Ascending aorta (tissue), 2 donors: ENCODE measurements around the gene TUBA4A. TPM values are rescaled to one million over a fixed set of nuclear protein-coding genes. Genes with fewer than 3 reads are reported as not detected.

Experiments
- DNase-seq, 2 donors: peaks; one replicate each; pipeline ENCODE4 v3.0.0-alpha.2; 2019; ENCODE audit warnings: low spot score in 2 of 2
- H3K27ac ChIP-seq, 2 donors: fragments of 200-600 bp; sonication (generic); one replicate each; pipeline ENCODE4 v1.5.1; 2016 to 2017; ENCODE audit warnings: mild to moderate bottlenecking in 1 of 2
- H3K27me3 ChIP-seq: fragments of 200-600 bp; sonication (generic); one replicate; pipeline ENCODE4 v1.5.1; 2017
- H3K36me3 ChIP-seq, 2 donors: fragments of 200-600 bp; sonication (generic); one replicate each; pipeline ENCODE4 v1.5.1; 2016
- H3K4me1 ChIP-seq, 2 donors: fragments of 200-600 bp; sonication (generic); one replicate each; pipeline ENCODE4 v1.5.1; 2016 to 2017; ENCODE audit warnings: mild to moderate bottlenecking in 1 of 2
- H3K4me3 ChIP-seq, 2 donors: fragments of 200-600 bp; sonication (generic); one replicate each; pipeline ENCODE4 v1.5.1; 2016 to 2017; ENCODE audit warnings: mild to moderate bottlenecking in 1 of 2
- H3K9me3 ChIP-seq, 2 donors: fragments of 200-600 bp; sonication (generic); one replicate each; pipeline ENCODE4 v1.5.1; 2016
- CTCF ChIP-seq, 3 experiments: fragments of 200-600 bp in 2 of 3; fragments of 450-650 bp in 1 of 3; sonication (generic) in 2 of 3; IDR thresholded peaks; one replicate each; pipeline ENCODE4 v1.5.1; 2016 to 2019; ENCODE audit warnings: antibody characterized with exemption in 3 of 3, mild to moderate bottlenecking in 1 of 3, moderate library complexity in 1 of 3
- intact Hi-C: fragments of 100-400 bp; cut with DNase I; formaldehyde crosslinking; loops from one replicate; pipeline ENCODE4 v1.15.1; 2023
- total RNA-seq: library from RNA; depleted of rRNA; stranded (reverse); fragments of >200 nt; gene quantifications from one replicate; pipeline ENCODE4 v1.1.0, GENCODE V29; 2016

TUBA4A gene
- total RNA-seq, 1 donor from 2014 or later: 71.1 TPM

GRCh38 chr2:219213026-219213415 is 40.7 kb downstream of the TUBA4A start:
- peaks cover 48 to 64% of the 10 kb centered on the region in 2 donors for H3K36me3 ChIP-seq
- intact Hi-C loops: loop anchor here (10.0 kb wide), 1 partner anchor 472 kb away; no protein-coding TSS in a partner anchor

GRCh38 chr2:219210886-219211362 is 42.8 kb downstream of the TUBA4A start:
- Histone ChIP-seq H3K9me3 (no peaks in the 10 kb centered on the region), H3K27ac (no peak overlapping the region), H3K27me3 (no peaks in the 10 kb centered on the region), H3K36me3 (peaks cover 45 to 61% of the 10 kb centered on the region in 2 donors), H3K4me1 (peaks cover 0 to 5% of the 10 kb centered on the region in 2 donors), H3K4me3 (no peak overlapping the region)
- TF ChIP-seq CTCF (IDR thresholded peaks at IDR 0.05): no peak
- DNase-seq: peak in 1 of 2 donors; percentile 28
- intact Hi-C loops: loop anchor here (10.0 kb wide), 1 partner anchor 474 kb away; no protein-coding TSS in a partner anchor

More at GRCh38 chr2:219213026-219213415, 40.7 kb downstream of the TUBA4A start:
- Histone ChIP-seq H3K27me3 (no peaks in the 10 kb centered on the region), H3K4me1 (peaks cover 5 to 18% of the 10 kb centered on the region in 2 donors), H3K9me3 (no peaks in the 10 kb centered on the region), H3K27ac (no peak overlapping the region), H3K4me3 (no peak overlapping the region)
- peak in 1 of 2 donors; percentile 28 for DNase-seq
- TF ChIP-seq CTCF (IDR thresholded peaks at IDR 0.05): no peak

GRCh38 chr2:219210196-219210885 is 43.4 kb downstream of the TUBA4A start:
- intact Hi-C loops: loop anchor here (10.0 kb wide), 1 partner anchor 474 kb away; no protein-coding TSS in a partner anchor
- Histone ChIP-seq H3K36me3 (peaks cover 39 to 56% of the 10 kb centered on the region in 2 donors), H3K27ac (no peak overlapping the region), H3K9me3 (no peaks in the 10 kb centered on the region), H3K27me3 (no peaks in the 10 kb centered on the region), H3K4me1 (peaks cover 0 to 6% of the 10 kb centered on the region in 2 donors), H3K4me3 (no peak overlapping the region)
- peak in 1 of 2 donors; percentile 60 for DNase-seq
- no peak for TF ChIP-seq CTCF (IDR thresholded peaks at IDR 0.05)

GRCh38 chr2:219209236-219210195 is 44.2 kb downstream of the TUBA4A start:
- no peaks in the 10 kb centered on the region for H3K9me3 ChIP-seq
- no peak for TF ChIP-seq CTCF (IDR thresholded peaks at IDR 0.05)
- intact Hi-C loops: loop anchor here (10.0 kb wide), 1 partner anchor 475 kb away; no protein-coding TSS in a partner anchor
- DNase-seq: peak in 1 of 2 donors; percentile 59
- no peaks in the 10 kb centered on the region for H3K27me3 ChIP-seq
- H3K4me1 ChIP-seq: peaks cover 0 to 6% of the 10 kb centered on the region in 2 donors
- H3K36me3 ChIP-seq: peaks cover 31 to 50% of the 10 kb centered on the region in 2 donors
- H3K4me3 ChIP-seq: no peak overlapping the region
- no peak overlapping the region for H3K27ac ChIP-seq
